D341Med (cell line): ENCODE results near the gene SOHLH1.

ENCODE experiments used
- DNase-seq: peaks from one replicate; pipeline ENCODE4 v3.0.0; 2012; ENCODE audit warnings: low spot score

The SOHLH1 gene

DNA sequence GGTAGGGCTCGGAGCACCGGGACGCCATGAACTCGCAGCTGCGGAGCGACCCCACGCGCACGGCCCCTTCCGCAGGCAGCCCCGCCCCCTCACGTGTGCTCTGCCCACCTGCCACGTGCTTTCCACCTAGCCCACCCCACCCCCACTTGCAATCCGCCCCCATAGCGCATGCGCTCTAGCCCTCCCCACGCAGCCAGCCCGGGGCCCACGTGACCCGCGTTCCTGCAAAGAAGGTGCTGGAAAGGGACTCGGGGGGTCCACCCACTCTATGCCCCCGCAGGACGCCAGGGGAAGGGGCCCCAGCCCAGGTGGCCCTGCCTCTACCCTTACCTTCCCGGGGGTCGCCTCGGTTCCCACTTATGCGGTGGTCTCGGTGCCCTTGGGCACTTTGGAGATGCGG is at the start of gene SOHLH1:
Gene SOHLH1 (minus strand): TSS at position 42 of the 400 bp plus-strand sequence. CDS start 14 bp downstream, at position 28.
- no peak for DNase-seq

- no peak for DNase-seq
Observed at GRCh38 chr9:135748676-135749075, 49.4 kb upstream of the SOHLH1 start.

GRCh38 chr9:135747311-135747710 is 48.0 kb upstream of the SOHLH1 start:
- DNase-seq: no peak

- DNase-seq: no peak
Observed at GRCh38 chr9:135746565-135746964, 47.3 kb upstream of the SOHLH1 start.

DNA sequence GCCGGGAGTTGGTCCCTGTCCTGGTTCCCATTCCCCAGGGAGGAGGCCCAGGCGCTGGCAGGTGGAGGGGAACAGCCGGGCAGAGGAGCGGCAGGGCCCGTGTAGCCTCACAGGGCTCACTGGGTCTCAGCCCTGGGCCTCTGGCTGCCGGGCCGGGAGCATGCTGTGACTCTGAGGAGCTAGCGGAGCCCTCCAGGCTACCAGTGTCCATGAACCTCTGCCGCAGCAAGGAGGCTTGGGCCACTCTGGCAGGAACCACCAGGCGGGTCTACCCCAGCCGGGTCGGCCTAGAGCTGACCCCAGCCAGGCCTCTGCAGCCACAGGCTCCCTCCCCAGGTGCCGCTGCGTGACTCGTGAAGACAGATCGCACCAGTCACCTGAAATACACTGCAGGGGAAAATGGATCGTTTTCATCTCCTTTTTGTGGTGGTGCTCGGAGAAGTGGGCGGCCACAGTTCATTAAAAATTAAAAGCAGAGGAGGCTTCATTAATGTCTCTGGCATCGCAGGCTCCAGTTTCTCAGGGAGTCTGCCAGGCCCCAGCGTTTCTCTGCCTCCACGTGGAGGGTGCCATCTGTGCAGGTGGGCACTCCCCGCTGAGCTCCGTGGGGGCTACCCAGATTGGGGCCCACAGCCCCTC is 46.5 kb upstream of the SOHLH1 start:
- DNase-seq: no peak

DNA sequence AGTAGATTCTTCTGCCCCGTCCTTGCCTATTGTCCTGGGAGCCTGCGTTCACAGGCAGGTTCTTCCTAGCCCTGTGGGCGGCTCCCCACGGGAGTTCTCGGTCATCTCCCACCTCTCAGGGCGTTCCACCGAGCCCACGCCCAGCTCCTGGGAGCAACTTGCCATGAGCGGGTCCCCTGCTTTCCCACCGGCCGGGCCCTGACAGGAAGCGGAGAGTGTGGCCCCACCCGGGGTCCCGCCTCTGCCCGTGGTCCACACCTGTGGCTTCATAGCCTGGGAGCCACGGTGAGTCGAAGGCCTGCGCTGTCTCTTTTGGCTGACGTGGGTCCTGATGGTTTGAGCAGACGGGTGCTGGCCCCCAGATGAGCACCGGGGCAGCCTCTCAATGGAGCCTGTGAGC is 45.9 kb upstream of the SOHLH1 start:
- no peak for DNase-seq

- no peak for DNase-seq
Observed at GRCh38 chr9:135744333-135745070, 45.2 kb upstream of the SOHLH1 start.

DNA sequence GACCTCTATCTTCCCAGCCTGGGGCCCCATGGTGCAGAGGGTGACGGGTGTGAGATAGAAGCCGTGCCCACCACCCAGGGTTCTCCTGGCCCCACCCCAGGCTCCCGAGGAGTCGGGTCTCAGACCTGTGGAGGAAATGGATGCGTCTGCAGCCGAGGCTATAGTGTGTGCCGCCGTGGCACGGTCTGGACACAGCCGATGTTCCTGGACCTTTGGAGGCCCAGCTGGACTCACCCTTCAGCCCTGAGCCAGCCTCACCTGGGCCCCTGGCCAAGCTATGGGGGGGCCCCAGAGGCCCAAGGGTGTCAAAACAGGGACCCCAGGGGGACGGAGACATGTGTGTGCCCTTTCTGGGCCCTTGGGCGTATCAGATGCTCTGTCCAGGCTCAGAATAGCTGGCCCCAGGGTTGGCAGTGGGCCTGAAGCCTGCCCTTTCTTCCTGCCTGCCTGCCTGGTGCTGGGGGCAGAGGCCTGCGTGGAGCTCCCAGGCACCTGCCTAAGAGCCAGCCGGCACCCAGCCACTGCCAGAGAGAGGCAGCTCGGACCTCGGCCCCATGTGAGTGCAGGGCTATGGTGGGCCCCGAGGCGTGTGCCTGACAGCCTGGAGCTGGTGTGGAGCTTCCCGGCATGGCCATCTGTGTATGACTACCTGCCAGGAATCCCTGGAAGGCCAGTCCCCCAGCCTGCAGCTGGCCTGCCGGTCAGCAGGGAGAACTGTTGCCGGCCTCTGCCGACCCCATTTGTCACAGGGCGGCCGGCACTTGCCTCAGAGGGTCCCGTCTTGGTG is 44.5 kb upstream of the SOHLH1 start:
- DNase-seq: no peak

DNA sequence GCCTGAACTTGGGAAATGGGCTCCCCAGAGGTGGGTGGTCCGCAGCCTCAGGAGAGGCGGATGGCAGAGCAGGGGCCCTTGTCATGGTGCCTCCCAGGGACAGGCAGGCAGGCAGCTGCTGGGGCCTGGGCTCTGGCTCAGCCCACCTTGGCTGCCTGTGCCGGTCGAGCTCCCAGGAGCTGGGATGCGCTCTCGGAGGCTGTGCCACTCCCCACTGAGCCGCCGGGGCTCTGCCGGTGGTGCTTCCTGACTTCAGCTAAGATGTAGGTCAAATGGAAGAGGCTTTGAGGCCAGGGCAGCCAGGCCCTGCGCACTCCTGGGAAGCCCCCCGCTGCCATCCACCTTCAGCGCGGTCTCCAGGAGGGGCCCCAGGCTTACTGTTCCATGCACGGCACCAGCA is 43.7 kb upstream of the SOHLH1 start:
- no peak for DNase-seq

DNA sequence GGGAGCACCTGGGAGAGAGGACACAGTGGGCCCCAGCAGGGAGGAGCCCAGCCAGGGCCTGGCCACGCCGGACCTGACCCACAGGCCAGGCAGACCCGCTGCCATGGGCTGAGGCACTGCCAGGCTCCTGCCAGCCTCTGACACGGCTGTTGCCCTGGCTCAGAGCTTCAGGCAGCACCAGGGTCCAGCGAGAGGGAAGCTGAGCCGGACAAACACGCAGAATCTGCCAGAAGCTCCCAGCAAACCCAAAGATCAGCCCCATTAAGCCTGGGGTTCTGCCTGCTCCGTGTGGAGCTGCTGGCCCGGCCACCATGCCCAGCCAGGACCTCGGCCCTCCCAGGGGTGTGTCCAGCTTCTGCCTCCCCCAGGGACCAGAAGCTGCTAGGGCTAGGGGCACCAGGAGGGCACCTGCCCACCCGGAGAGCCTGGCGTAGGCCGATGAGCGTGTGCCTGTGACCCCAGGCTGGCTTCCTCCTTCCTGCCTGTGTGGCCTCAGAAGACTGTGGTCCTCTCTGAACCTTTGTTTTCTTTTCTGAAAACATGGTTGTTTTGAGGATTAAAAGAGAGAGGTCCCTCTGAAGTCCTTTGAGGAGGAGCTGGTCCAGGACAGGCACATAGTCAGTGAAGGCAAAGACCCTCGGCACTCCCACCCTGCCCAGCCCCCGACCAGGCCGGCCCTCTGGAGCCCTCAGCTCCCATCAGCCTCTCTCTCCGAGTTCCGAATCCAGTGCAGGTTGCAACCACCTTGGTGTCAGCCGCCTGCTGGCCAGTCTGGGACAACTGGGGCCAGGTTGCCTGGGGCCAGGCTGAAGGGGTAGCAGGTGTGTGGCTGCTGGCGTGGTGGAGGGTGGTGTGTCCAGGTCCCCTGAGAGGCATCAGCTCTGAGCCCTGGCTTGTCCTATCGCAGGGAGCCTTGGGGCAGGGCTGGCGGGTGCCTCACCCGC is 42.3 kb upstream of the SOHLH1 start:
- DNase-seq: no peak

- DNase-seq: no peak
Observed at GRCh38 chr9:135739271-135740220, 40.3 kb upstream of the SOHLH1 start.

GRCh38 chr9:135737840-135738521 is 38.7 kb upstream of the SOHLH1 start:
- DNase-seq: no peak

DNA sequence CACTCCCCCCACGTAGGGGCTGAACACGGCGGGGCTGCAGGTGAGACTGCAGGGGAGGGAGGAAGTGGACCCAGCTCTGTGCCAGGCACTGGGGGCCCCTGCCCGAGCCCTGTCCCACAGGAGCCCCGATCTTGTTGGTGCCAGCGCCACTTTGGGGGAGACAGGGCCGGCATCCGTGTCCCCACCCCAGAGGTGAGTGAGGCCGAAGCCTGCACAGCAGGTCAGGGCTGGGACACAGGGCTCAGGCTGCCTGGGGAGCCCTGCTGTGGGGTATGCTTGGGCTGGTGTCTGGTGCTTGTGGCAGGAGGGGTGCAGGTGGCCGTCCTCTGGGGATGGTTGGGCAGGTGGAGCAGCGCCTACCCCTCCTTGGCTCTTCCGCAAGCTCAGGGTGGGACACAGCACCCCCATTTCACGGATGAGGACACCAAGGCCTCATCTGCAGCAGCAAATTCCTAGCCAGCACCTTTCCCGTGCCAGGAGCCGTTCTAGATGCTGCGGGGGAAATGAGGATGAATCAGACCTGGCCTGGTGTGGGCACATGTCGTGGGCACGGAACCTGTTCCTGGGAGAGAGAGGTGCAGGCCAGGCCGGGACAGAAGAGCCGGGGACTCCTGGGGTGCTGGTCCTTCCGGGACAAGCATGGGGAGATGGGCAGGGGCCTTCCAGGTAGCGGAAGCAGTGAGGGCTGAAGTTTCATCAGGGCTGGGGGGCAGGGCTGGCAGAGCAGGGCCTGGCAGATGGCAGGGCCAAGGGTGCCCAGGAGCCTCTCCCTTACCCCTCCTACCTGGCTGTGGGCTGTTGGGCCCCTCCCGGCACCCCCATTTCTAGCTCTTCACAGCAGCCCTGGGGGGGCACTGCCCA is 37.9 kb upstream of the SOHLH1 start:
- DNase-seq: no peak

GRCh38 chr9:135736272-135736978 is 37.1 kb upstream of the SOHLH1 start:
- DNase-seq: no peak

DNA sequence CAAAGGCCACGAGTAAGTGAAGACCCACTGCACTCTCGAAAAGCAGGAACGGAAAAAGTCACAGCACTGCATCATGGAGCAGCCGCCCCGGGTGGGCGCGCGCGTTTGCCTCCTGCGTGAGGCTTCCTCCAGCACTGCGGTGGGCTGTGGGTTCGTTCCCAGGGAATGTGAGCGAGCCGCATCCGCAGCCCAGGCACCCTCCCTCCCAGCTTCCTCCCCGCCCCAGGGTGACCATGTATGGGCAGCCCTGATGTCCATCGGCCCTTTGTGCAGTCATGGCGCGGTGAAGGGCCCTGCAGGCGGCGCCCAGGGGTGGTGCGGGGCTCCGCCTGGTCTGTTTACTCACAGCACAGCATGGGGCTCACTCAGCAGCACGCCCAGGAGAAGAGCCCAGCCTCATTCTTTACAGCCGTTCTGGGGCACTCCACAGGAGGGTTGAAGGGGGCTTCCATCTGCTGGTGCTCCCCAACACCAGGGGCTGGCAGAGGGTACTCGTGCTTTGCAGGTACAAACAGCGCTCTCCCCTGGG is 35.4 kb upstream of the SOHLH1 start:
- no peak for DNase-seq

DNA sequence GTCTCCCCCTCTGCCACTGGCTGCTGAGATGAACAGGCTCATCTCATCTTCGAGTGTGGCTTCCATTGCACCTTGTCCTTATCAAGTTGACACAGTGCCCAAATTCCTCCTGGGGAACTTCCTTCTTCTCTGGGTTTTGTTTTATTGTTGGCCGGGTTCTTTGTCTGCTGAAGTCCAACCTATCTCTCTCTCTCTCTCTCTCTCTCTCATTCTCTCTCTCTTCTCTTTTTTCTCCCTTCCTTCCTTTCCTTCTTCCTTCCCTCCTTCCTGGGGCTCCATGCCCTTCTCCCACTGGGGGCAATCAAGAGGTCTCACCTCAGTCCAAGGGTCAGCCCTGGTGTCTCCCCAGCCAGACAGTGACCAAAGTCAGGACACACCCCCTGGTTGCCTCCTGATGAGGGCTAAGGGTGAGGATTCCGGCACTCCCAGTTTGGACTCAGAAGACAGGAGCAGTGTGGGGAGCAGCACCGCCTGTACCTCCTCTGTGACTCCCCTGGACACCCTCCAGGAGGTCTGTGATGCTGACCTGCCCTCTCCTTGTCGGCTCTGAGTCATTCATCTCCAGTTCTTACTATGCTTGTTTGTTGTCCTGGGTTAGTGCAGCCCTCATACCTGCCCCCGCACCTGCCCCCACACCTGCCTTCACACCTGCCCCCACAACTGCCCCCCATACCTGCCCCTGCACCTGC is 33.4 kb upstream of the SOHLH1 start:
- no peak for DNase-seq

- no peak for DNase-seq
Observed at GRCh38 chr9:135731454-135731853, 32.2 kb upstream of the SOHLH1 start.

GRCh38 chr9:135729480-135729879 is 30.2 kb upstream of the SOHLH1 start:
- DNase-seq: no peak
